Measurements from ENCODE around the gene EDN2.

GRCh38 chr1:41480204-41481108 lies 4.0 kb downstream of the EDN2 start:
- TF ChIP-seq, protein P1, sequence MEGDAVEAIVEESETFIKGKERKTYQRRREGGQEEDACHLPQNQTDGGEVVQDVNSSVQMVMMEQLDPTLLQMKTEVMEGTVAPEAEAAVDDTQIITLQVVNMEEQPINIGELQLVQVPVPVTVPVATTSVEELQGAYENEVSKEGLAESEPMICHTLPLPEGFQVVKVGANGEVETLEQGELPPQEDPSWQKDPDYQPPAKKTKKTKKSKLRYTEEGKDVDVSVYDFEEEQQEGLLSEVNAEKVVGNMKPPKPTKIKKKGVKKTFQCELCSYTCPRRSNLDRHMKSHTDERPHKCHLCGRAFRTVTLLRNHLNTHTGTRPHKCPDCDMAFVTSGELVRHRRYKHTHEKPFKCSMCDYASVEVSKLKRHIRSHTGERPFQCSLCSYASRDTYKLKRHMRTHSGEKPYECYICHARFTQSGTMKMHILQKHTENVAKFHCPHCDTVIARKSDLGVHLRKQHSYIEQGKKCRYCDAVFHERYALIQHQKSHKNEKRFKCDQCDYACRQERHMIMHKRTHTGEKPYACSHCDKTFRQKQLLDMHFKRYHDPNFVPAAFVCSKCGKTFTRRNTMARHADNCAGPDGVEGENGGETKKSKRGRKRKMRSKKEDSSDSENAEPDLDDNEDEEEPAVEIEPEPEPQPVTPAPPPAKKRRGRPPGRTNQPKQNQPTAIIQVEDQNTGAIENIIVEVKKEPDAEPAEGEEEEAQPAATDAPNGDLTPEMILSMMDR (conservative IDR thresholded peaks at IDR 0.05; ENCODE audit: low read length): no peak
- TF ChIP-seq EZH2phosphoT487 (IDR thresholded peaks at IDR 0.05; ENCODE audit: borderline replicate concordance): no peak
